Measurements from ENCODE around the gene PDGFRB. TPM values are rescaled to one million over a fixed set of nuclear protein-coding genes. Genes with fewer than 3 reads are reported as not detected.

The PDGFRB gene
- polyA plus RNA-seq, 4 donors: 0.45 to 31.6 (median 11.8) TPM

GRCh38 chr5:150164211-150164980 is 8.8 kb upstream of the PDGFRB start:
- Histone ChIP-seq H3K27ac (ENCODE audit: low read depth in 1 of 3, low read length in 2 of 3) (peak overlapping the region; percentile 85 to 95 (median 90)), H3K9me3 (ENCODE audit: control insufficient read depth in 2 of 2, insufficient read depth in 1 of 2, low read depth in 1 of 2, low read length in 1 of 2) (no peaks in the 10 kb centered on the region), H3K27me3 (ENCODE audit: control insufficient read depth in 3 of 3, insufficient read depth in 3 of 3, low read length in 3 of 3) (no peaks in the 10 kb centered on the region), H3K4me1 (ENCODE audit: control insufficient read depth in 3 of 3, insufficient read depth in 2 of 3, low read depth in 1 of 3, low read length in 2 of 3) (peaks cover 2 to 62% (median 13%) of the 10 kb centered on the region in 3 donors), H3K4me3 (ENCODE audit: low read depth in 1 of 3, low read length in 3 of 3) (no peak overlapping the region), H3K36me3 (ENCODE audit: control insufficient read depth in 3 of 3, insufficient read depth in 2 of 3, low read depth in 1 of 3, low read length in 3 of 3) (peaks cover 0 to 15% (median 0%) of the 10 kb centered on the region in 3 donors)
- no peak for FAIRE-seq
- peak; percentile 60 to 69 for DNase-seq
- 43 to 53% (median 44%) methylated on average over 6 of the region's 6 CpGs for WGBS, 3 donors

GRCh38 chr5:150163547-150164059 is 8.0 kb upstream of the PDGFRB start:
- Histone ChIP-seq H3K27me3 (ENCODE audit: control insufficient read depth in 3 of 3, insufficient read depth in 3 of 3, low read length in 3 of 3) (no peaks in the 10 kb centered on the region), H3K4me3 (ENCODE audit: low read depth in 1 of 3, low read length in 3 of 3) (no peak overlapping the region), H3K4me1 (ENCODE audit: control insufficient read depth in 3 of 3, insufficient read depth in 2 of 3, low read depth in 1 of 3, low read length in 2 of 3) (peaks cover 2 to 62% (median 13%) of the 10 kb centered on the region in 3 donors), H3K27ac (ENCODE audit: low read depth in 1 of 3, low read length in 2 of 3) (peak overlapping the region; percentile 70 to 95 (median 90)), H3K36me3 (ENCODE audit: control insufficient read depth in 3 of 3, insufficient read depth in 2 of 3, low read depth in 1 of 3, low read length in 3 of 3) (peaks cover 0 to 9% (median 0%) of the 10 kb centered on the region in 3 donors), H3K9me3 (ENCODE audit: control insufficient read depth in 2 of 2, insufficient read depth in 1 of 2, low read depth in 1 of 2, low read length in 1 of 2) (no peaks in the 10 kb centered on the region)
- WGBS, 3 donors: 14 to 28% (median 25%) methylated on average over 11 to 13 of the region's 13 CpGs
- FAIRE-seq (no peak), DNase-seq (peak; percentile 77 to 86)

- WGBS, 3 donors: 58 to 64% (median 60%) methylated on average over 3 of the region's 3 CpGs
- H3K4me3 ChIP-seq (ENCODE audit: low read depth in 1 of 3, low read length in 3 of 3): no peak overlapping the region
- DNase-seq (no peak), FAIRE-seq (no peak)
- H3K27ac ChIP-seq (ENCODE audit: low read depth in 1 of 3, low read length in 2 of 3): peak overlapping the region; percentile 70 to 95 (median 90)
- H3K27me3 ChIP-seq (ENCODE audit: control insufficient read depth in 3 of 3, insufficient read depth in 3 of 3, low read length in 3 of 3): no peaks in the 10 kb centered on the region
- peaks cover 2 to 62% (median 13%) of the 10 kb centered on the region in 3 donors for H3K4me1 ChIP-seq (ENCODE audit: control insufficient read depth in 3 of 3, insufficient read depth in 2 of 3, low read depth in 1 of 3, low read length in 2 of 3)
- peaks cover 0 to 6% (median 0%) of the 10 kb centered on the region in 3 donors for H3K36me3 ChIP-seq (ENCODE audit: control insufficient read depth in 3 of 3, insufficient read depth in 2 of 3, low read depth in 1 of 3, low read length in 3 of 3)
- no peaks in the 10 kb centered on the region for H3K9me3 ChIP-seq (ENCODE audit: control insufficient read depth in 2 of 2, insufficient read depth in 1 of 2, low read depth in 1 of 2, low read length in 1 of 2)
Measured at GRCh38 chr5:150163035-150163434, 7.4 kb upstream of the PDGFRB start.

- Histone ChIP-seq H3K36me3 (ENCODE audit: control insufficient read depth in 3 of 3, insufficient read depth in 2 of 3, low read depth in 1 of 3, low read length in 3 of 3) (no peaks in the 10 kb centered on the region), H3K27ac (ENCODE audit: low read depth in 1 of 3, low read length in 2 of 3) (peak overlapping the region; percentile 90 to 95 (median 90)), H3K27me3 (ENCODE audit: control insufficient read depth in 3 of 3, insufficient read depth in 3 of 3, low read length in 3 of 3) (no peaks in the 10 kb centered on the region), H3K9me3 (ENCODE audit: control insufficient read depth in 2 of 2, insufficient read depth in 1 of 2, low read depth in 1 of 2, low read length in 1 of 2) (no peaks in the 10 kb centered on the region), H3K4me1 (ENCODE audit: control insufficient read depth in 3 of 3, insufficient read depth in 2 of 3, low read depth in 1 of 3, low read length in 2 of 3) (peaks cover 2 to 62% (median 13%) of the 10 kb centered on the region in 3 donors), H3K4me3 (ENCODE audit: low read depth in 1 of 3, low read length in 3 of 3) (peak overlapping the region in 1 of 3 donors; percentile 13)
- DNase-seq (peak; percentile 93), FAIRE-seq (no peak)
- WGBS, 3 donors: 29 to 59% (median 40%) methylated on average over 3 of the region's 3 CpGs
Measured at GRCh38 chr5:150162142-150162513, 6.5 kb upstream of the PDGFRB start.

- H3K27ac ChIP-seq (ENCODE audit: low read depth in 1 of 3, low read length in 2 of 3): peak overlapping the region; percentile 77 to 95 (median 90)
- 12 to 42% (median 31%) methylated on average over 14 of the region's 14 CpGs for WGBS, 3 donors
- peak overlapping the region in 1 of 3 donors; percentile 13 for H3K4me3 ChIP-seq (ENCODE audit: low read depth in 1 of 3, low read length in 3 of 3)
- DNase-seq (peak; percentile 88 to 93), FAIRE-seq (no peak)
- H3K27me3 ChIP-seq (ENCODE audit: control insufficient read depth in 3 of 3, insufficient read depth in 3 of 3, low read length in 3 of 3): no peaks in the 10 kb centered on the region
- no peaks in the 10 kb centered on the region for H3K36me3 ChIP-seq (ENCODE audit: control insufficient read depth in 3 of 3, insufficient read depth in 2 of 3, low read depth in 1 of 3, low read length in 3 of 3)
- H3K9me3 ChIP-seq (ENCODE audit: control insufficient read depth in 2 of 2, insufficient read depth in 1 of 2, low read depth in 1 of 2, low read length in 1 of 2): no peaks in the 10 kb centered on the region
- H3K4me1 ChIP-seq (ENCODE audit: control insufficient read depth in 3 of 3, insufficient read depth in 2 of 3, low read depth in 1 of 3, low read length in 2 of 3): peaks cover 2 to 62% (median 13%) of the 10 kb centered on the region in 3 donors
Measured at GRCh38 chr5:150161242-150162141, 5.8 kb upstream of the PDGFRB start.

GRCh38 chr5:150160448-150161081 is 4.9 kb upstream of the PDGFRB start:
- 51 to 67% (median 60%) methylated on average over 5 of the region's 5 CpGs for WGBS, 3 donors
- Histone ChIP-seq H3K4me3 (ENCODE audit: low read depth in 1 of 3, low read length in 3 of 3) (no peak overlapping the region), H3K27ac (ENCODE audit: low read depth in 1 of 3, low read length in 2 of 3) (peak overlapping the region in 2 of 3 donors; percentile 10 to 81), H3K27me3 (ENCODE audit: control insufficient read depth in 3 of 3, insufficient read depth in 3 of 3, low read length in 3 of 3) (no peaks in the 10 kb centered on the region), H3K36me3 (ENCODE audit: control insufficient read depth in 3 of 3, insufficient read depth in 2 of 3, low read depth in 1 of 3, low read length in 3 of 3) (no peaks in the 10 kb centered on the region), H3K9me3 (ENCODE audit: control insufficient read depth in 2 of 2, insufficient read depth in 1 of 2, low read depth in 1 of 2, low read length in 1 of 2) (no peaks in the 10 kb centered on the region), H3K4me1 (ENCODE audit: control insufficient read depth in 3 of 3, insufficient read depth in 2 of 3, low read depth in 1 of 3, low read length in 2 of 3) (peaks cover 2 to 60% (median 13%) of the 10 kb centered on the region in 3 donors)
- FAIRE-seq (no peak), DNase-seq (no peak)

- Histone ChIP-seq H3K27me3 (ENCODE audit: control insufficient read depth in 3 of 3, insufficient read depth in 3 of 3, low read length in 3 of 3) (no peaks in the 10 kb centered on the region), H3K4me1 (ENCODE audit: control insufficient read depth in 3 of 3, insufficient read depth in 2 of 3, low read depth in 1 of 3, low read length in 2 of 3) (peaks cover 2 to 54% (median 7%) of the 10 kb centered on the region in 3 donors), H3K4me3 (ENCODE audit: low read depth in 1 of 3, low read length in 3 of 3) (no peak overlapping the region), H3K9me3 (ENCODE audit: control insufficient read depth in 2 of 2, insufficient read depth in 1 of 2, low read depth in 1 of 2, low read length in 1 of 2) (no peaks in the 10 kb centered on the region), H3K27ac (ENCODE audit: low read depth in 1 of 3, low read length in 2 of 3) (peak overlapping the region in 2 of 3 donors; percentile 10 to 81), H3K36me3 (ENCODE audit: control insufficient read depth in 3 of 3, insufficient read depth in 2 of 3, low read depth in 1 of 3, low read length in 3 of 3) (no peaks in the 10 kb centered on the region)
- 51 to 86% (median 72%) methylated on average over 8 to 9 of the region's 9 CpGs for WGBS, 3 donors
- FAIRE-seq (no peak), DNase-seq (no peak)
Measured at GRCh38 chr5:150159741-150160179, 4.1 kb upstream of the PDGFRB start.
